ENCODE results near the gene DMAP1.
"Not testable (repeated sequence)": the region's sequence is repeated elsewhere in the genome, so short reads cannot be mapped to it uniquely, and the experiment has no call there.

Gene DMAP1, protein sequence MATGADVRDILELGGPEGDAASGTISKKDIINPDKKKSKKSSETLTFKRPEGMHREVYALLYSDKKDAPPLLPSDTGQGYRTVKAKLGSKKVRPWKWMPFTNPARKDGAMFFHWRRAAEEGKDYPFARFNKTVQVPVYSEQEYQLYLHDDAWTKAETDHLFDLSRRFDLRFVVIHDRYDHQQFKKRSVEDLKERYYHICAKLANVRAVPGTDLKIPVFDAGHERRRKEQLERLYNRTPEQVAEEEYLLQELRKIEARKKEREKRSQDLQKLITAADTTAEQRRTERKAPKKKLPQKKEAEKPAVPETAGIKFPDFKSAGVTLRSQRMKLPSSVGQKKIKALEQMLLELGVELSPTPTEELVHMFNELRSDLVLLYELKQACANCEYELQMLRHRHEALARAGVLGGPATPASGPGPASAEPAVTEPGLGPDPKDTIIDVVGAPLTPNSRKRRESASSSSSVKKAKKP

DNA sequence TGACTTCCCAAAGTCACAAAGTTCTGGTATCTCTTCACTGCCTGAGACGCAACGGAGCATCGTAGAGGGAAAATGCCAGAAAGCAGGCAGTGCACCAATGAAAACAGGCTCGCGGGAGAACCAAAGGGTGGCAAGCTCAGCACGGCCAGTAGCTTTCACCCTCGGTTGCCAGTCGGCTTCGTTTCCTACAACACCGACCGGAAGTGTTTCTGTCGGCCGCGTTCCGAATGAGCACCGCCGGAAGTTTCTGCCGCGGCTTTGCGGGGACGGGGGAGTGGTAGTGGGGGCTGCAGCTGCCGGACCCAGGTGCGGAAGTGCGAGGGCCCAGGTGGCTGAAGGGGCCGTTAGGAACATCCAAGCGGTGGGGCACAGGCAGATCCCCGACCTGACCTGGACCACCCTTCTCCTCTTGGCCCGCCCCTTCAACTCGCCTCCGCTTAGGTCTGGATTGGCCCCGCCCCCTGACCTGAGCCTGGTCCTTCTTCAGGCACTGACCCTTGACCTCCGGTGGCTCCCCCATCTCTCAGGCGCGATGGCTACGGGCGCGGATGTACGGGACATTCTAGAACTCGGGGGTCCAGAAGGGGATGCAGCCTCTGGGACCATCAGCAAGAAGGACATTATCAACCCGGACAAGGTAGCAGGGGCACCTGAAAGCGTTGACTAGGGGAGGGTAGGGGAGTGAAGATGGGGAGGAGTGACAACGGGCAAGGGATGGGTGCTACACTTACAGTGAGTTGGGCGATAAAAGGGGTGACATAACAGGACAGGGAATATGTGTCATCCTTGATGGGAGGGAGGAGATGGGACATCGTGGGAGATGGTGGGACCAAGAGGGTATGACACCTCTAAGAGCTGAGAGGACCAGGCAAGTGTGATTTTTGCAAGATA, at the start of gene DMAP1:
Gene DMAP1 (plus strand): TSS at position 250 of the 891 bp plus-strand sequence. CDS start 283 bp downstream, at position 533.
- peak; percentile 80 for DNase-seq (ENCODE audit: low read depth)

GRCh38 chr1:44168520-44169098, 44.7 kb upstream of the DMAP1 start:
- no peak for DNase-seq (ENCODE audit: low read depth)

DNA sequence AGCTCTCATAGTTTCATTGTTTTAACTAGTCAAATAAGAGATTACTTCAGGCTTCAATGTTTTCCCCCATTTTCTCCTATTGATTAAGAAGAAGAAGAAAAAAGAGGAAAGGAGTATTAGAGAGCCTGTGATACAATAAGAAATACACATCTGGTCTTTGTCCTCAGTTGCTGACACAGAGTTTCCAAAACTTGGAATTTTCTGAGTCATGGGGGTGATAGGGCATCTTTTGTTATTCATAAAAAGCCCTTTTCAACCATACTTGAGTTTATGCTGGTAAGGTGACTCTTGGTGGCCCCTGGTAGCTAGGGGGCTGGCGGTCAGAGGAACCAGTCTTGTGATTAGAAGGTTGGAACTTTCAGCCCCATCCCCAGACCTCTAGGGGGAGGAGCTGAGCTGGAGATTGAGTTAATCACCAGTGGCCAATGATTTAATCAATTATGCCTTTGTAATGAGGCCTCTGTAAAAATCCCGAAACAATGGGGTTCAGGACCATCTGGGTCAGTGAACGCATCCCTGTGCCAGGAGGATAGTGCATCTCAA, 42.9 kb upstream of the DMAP1 start:
- peak; percentile 25 for DNase-seq (ENCODE audit: low read depth)

GRCh38 chr1:44174630-44175029, 38.6 kb upstream of the DMAP1 start:
- DNase-seq (ENCODE audit: low read depth), result no peak

DNA sequence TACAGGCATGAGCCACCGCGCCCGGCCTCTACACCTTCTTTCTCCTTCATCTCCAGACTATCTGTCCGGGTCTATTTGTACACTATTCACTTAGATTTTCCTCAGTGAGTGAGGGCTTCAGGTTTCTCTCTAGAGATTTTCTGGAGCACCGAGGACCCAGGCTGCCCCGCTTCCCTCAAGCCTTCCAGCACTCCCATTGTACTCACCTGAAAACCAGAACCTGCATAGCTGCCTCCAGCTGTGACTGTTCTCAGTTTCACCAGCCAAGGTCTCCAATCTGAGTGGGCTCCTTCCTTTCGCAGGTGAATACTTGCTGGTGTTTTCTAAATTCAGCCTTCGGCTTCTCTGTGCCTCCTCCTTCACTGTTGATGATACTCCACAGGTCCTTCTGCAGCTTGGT, 12.9 kb upstream of the DMAP1 start:
- DNase-seq (ENCODE audit: low read depth), result no peak

GRCh38 chr1:44206545-44206944, 6.7 kb upstream of the DMAP1 start:
- not testable (repeated sequence) for DNase-seq (ENCODE audit: low read depth)

DNA sequence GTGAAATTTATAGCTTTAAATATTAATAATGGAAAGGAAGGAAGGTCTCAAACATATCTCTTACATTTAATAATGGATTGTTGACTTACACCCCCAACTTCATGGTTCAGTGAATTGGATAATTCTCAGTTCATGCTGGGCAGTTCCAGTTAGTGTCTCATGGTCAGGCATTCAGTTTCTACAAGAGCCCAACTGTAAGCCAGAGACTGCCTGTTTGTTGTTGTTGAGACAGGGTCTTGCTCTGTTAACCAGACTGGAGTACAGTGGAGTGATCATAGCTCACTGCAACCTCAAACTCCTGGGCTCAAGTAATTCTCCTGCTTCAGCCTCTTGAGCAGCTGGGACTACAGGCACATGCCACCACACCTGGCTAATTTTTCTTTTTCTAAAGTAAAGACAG, 5.0 kb upstream of the DMAP1 start:
- DNase-seq (ENCODE audit: low read depth), result no peak

DNA sequence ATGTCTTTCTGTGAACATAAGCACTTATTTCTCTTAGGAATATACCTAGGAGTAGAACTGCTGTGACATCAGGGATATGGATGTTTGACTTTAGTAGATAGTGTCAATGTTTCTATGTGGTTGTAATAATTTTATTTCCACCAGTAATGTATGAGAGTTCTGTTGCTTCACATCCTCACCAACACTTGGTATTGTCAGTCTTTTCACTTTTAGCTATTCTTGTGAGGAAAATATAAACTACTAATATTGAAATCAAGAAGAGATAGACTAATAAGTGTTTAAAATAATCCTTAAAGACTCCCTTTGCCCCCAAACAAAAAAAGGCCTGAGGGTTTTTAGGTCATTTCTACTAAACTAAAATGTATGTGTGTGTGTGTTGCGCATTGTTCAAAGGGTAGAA, 2.7 kb upstream of the DMAP1 start:
- DNase-seq (ENCODE audit: low read depth), result no peak

- DNase-seq (ENCODE audit: low read depth), result no peak
Observed at GRCh38 chr1:44212355-44213221, 683 bp upstream of the DMAP1 start.

GRCh38 chr1:44217809-44218410, 4.6 kb downstream of the DMAP1 start:
- DNase-seq (ENCODE audit: low read depth), result peak; percentile 60

- DNase-seq (ENCODE audit: low read depth), result no peak
Observed at GRCh38 chr1:44218503-44219300, 5.4 kb downstream of the DMAP1 start.

- no peak for DNase-seq (ENCODE audit: low read depth)
Observed at GRCh38 chr1:44219301-44219626, 6.0 kb downstream of the DMAP1 start.

GRCh38 chr1:44220001-44220751, 6.9 kb downstream of the DMAP1 start:
- DNase-seq (ENCODE audit: low read depth), result peak; percentile 65

- DNase-seq (ENCODE audit: low read depth), result no peak
Observed at GRCh38 chr1:44220755-44221154, 7.5 kb downstream of the DMAP1 start.

GRCh38 chr1:44221769-44222168, 8.5 kb downstream of the DMAP1 start:
- DNase-seq (ENCODE audit: low read depth), result no peak

- DNase-seq (ENCODE audit: low read depth), result no peak
Observed at GRCh38 chr1:44222397-44223186, 9.3 kb downstream of the DMAP1 start.

GRCh38 chr1:44223187-44223610, 9.9 kb downstream of the DMAP1 start:
- DNase-seq (ENCODE audit: low read depth), result no peak

- no peak for DNase-seq (ENCODE audit: low read depth)
Observed at GRCh38 chr1:44225761-44226160, 12.5 kb downstream of the DMAP1 start.

GRCh38 chr1:44227211-44227610, 13.9 kb downstream of the DMAP1 start:
- DNase-seq (ENCODE audit: low read depth), result no peak
